Epithelial cell of esophagus (primary cell): Measurements from ENCODE around the gene GATA3.

Experiments used
- DNase-seq: peaks from one replicate; pipeline ENCODE4 v3.0.0; 2010; ENCODE audit warnings: low read depth
- H3K4me3 ChIP-seq: 2 replicates; pipeline ENCODE4 v1.5.1; 2011; ENCODE audit warnings: mild to moderate bottlenecking, low read length, control low read depth
- TF ChIP-seq, protein P1 (sequence below): IDR thresholded peaks from 2 replicates; pipeline ENCODE4 v1.5.1; 2011; ENCODE audit warnings: low read depth, mild to moderate bottlenecking, low read length, control low read depth, inconsistent platforms; ENCODE audit not compliant: insufficient read depth; ENCODE audit errors: missing control alignments

GATA3 gene

DNA sequence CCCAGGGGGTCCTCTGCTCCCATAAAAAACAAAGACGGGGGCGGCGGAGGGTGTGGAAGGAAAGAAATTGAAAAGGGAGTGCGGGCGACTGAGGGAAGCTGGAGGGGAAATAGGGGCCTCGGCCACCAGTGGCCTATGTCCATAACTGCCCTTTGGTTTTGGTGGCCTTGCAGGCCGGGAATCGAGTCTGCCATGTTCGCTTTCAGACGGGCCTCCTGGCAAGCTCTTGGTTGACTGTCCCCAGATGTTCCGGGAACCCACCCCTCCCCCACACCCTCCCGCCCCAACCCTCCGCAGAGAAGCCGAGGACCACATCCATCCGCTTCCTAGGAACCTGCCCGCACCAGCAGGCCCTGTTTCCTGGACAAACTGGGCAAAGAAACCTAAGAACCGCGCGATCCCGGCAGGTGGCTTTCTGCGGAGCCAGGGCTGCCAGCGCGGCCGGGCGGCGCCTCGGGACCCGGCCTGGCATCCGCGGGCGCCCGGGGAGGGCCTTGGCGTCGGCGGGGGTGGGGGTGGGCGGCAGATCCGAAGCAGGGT lies 20.0 kb upstream of the GATA3 start:
- DNase-seq = no peak
- H3K4me3 ChIP-seq = no peak overlapping the region
- TF ChIP-seq, protein P1, sequence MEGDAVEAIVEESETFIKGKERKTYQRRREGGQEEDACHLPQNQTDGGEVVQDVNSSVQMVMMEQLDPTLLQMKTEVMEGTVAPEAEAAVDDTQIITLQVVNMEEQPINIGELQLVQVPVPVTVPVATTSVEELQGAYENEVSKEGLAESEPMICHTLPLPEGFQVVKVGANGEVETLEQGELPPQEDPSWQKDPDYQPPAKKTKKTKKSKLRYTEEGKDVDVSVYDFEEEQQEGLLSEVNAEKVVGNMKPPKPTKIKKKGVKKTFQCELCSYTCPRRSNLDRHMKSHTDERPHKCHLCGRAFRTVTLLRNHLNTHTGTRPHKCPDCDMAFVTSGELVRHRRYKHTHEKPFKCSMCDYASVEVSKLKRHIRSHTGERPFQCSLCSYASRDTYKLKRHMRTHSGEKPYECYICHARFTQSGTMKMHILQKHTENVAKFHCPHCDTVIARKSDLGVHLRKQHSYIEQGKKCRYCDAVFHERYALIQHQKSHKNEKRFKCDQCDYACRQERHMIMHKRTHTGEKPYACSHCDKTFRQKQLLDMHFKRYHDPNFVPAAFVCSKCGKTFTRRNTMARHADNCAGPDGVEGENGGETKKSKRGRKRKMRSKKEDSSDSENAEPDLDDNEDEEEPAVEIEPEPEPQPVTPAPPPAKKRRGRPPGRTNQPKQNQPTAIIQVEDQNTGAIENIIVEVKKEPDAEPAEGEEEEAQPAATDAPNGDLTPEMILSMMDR = no peak

DNA sequence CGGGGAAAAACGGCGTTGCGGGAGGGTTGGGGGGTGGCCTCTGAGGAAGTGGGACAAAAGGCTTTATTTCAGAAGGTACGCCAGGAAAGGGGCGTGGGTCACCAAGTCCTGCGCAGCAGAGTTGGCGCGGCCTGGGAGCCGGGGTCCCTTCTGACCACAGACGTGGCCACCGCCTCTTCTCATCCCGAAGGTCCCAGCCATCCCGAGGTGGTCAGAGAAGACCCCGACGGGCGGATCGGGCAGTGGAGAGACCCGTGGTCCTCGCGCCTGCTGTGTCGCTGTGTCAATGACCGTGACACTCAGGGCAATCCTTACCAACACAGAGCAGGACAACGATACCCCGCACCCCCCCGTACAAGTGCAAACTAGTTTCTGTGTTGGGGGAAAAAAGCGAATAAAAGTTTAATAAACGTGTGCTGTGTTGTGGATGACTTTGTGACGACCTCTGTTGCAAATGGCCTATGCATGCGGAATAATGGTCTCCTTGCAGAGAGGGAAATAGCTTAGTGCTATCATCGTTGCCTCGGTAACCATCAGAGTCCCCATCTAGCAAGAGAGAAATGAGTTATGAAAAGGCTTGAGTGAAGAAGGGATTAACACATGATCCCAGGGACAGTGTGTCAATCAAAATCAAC lies 19.4 kb upstream of the GATA3 start:
- TF ChIP-seq, protein P1 = no peak
- no peak for DNase-seq
- no peak overlapping the region for H3K4me3 ChIP-seq

DNA sequence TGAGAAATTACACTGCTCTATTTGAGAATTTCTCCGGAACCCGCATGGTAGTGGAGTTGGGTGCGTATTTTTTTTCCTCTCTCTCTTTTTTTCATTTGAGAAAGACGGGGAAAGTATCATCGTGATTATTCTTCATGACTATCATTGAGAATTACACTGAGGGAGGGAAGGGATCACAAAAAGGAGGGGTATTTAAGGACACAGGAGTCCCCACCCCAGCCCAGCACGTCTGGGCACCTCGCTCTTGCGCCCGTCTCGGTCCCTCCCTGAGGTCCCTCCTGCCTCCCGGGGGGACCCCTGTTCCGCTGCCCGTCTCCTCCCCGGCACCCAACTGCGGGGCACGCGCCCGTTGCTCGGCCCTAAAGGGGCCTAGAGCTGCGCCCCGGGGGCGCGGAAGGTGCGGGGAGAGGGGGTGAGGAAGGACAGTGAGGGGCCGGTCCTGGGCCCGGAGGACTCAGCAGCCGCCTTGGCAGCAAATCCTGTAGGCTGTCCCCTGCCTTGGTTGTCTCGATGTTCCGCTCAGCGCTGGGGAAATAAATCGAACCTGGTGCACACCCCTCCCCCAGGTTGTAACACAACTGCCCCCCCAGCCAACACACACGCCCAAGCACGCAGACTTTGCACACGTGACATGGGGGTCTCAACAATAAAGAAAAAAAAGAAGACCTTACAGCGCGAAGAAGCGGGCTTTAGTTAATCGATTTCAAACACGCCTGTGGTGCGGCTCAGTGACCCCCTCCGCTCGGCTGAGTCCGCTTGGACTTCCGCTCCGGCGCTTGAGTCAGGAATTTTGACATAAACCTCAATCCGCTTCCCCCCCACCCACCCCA lies 18.6 kb upstream of the GATA3 start:
- DNase-seq = no peak
- TF ChIP-seq, protein P1 = no peak

DNA sequence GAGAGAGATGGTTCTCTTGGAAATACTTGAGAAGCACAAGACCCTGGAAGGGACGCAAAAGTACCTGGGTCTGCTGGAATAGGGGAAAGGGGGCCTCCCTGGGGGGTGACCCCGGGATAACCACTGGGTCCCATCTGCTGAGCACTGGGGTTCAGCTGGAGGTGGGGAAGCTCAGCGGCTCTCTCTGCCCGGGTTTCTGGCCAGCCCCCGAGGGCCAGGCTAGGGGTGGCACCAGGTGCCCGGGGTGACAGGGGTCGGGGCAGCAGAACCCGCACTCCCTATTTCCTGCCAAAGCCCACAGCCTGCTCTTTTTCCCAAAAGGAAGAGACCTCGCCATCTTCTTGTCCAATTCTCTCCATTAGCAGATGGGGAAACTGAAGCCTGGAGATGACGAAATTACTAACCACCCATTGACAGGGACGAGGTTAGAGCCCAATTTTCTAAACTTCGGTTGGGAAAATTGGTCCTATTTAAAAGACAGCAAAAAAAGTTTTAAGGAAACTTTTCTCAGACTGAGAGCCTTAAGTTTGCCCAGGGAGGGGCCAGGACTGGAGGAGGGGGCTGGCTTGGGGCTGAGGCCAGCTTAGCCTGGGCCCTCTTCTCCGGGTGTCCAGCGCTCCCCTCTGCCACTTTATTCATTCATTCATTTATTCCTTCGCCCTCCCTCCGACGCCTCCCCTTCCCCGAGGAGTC lies 17.8 kb upstream of the GATA3 start:
- no peak for DNase-seq
- H3K4me3 ChIP-seq = no peak overlapping the region
- TF ChIP-seq, protein P1 = no peak

More for the DNA sequence above, 18.6 kb upstream of the GATA3 start:
- no peak overlapping the region for H3K4me3 ChIP-seq

DNA sequence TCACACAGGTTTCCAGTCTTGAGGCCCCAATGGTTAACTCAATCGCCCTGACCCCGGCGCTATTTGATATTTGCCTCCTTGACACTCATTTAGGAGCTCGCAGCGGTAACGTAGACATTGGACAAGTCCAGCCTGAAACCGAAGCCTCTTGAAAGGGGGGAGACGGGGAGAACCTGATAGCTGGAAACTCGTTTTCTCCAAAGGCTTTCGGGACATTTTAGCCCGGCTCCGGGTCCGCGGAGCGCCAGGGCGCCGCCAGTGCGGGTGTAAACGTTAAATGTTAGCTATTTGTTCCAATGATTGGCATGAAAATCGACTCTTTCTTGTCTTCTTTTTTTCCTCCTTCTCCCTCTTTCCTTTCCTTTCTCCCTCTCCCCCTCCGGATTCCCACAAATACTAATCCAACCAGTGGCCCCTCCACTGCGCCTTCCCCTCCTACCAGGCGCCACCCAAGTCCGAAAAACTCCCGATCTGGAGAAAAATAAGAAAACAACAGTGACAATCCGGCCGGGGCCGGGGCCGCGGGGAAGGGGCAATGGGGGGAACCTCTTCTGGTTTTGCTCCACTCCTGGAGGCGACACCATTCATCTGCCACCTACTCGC lies 17.2 kb upstream of the GATA3 start:
- DNase-seq = no peak

More for the DNA sequence above, 17.2 kb upstream of the GATA3 start:
- H3K4me3 ChIP-seq = no peak overlapping the region
- TF ChIP-seq, protein P1 = no peak
